HepG2 (cell line): ENCODE data around the gene ZNF217. TPM values are rescaled to one million over a fixed set of nuclear protein-coding genes. Genes with fewer than 3 reads are reported as not detected.
A peak's percentile ranks its signal among the peaks of the same experiment; 100 is the strongest.
"Not testable (repeated sequence)": the region's sequence is repeated elsewhere in the genome, so short reads cannot be mapped to it uniquely, and the experiment has no call there.

Source experiments
- ATAC-seq: fragments of 200-7000 bp; cut with Tn5 transposase; 3 replicates; pipeline ENCODE4 v1.9.1; 2020; ENCODE audit warnings: mild to moderate bottlenecking, moderate library complexity
- BruUV-seq: library from RNA; stranded (reverse); fragments of 400-500 nt; replicated peaks from 2 replicates; lab custom pipeline; 2021; lab: Mats Ljungman, UMichigan
- CTCF ChIA-PET: fragments of 300-600 bp; formaldehyde crosslinking; extraction: SDS; loops from one replicate; lab custom pipeline; 2021; ENCODE audit warnings: low total read pairs, inconsistent platforms, low intra/inter-chr PET ratio; lab: Yijun Ruan, JAX
- POLR2A ChIA-PET: fragments of 350-600 bp; sonication (Branson Sonifier 250); formaldehyde crosslinking; loops from one replicate; lab custom pipeline; 2020; ENCODE audit warnings: antibody characterized with exemption, inconsistent platforms; lab: Yijun Ruan, JAX
- DNase-seq: peaks from one replicate; pipeline ENCODE4 v3.0.0-alpha.2; 2015; ENCODE audit warnings: low spot score
- FAIRE-seq: peaks from 3 replicates; lab custom pipeline; 2011; peaks lifted over from hg19 to GRCh38; lab: Jason Lieb, UNC
- H2AFZ ChIP-seq: one replicate; pipeline ENCODE4 v1.6.1; 2011; ENCODE audit warnings: low read length, inconsistent platforms
- H3K27ac ChIP-seq: fragments of 300-600 bp; 3 replicates; pipeline ENCODE4 v1.8.0; 2011; ENCODE audit warnings: mixed run types, mild to moderate bottlenecking, mixed read lengths, low read length, inconsistent platforms; ENCODE audit not compliant: insufficient read depth; ENCODE audit errors: extremely low read length
- H3K27me3 ChIP-seq, 2 experiments: fragments of 200-600 bp in 1 of 2; 2 replicates in 1 of 2; 3 replicates in 1 of 2; pipeline versions ENCODE4 v1.6.0 to v1.8.0; 2011; ENCODE audit warnings: low read length in 2 of 2, mild to moderate bottlenecking in 2 of 2, moderate library complexity in 2 of 2, inconsistent platforms in 1 of 2; ENCODE audit not compliant: insufficient read depth in 2 of 2, control insufficient read depth in 1 of 2
- H3K36me3 ChIP-seq, 2 experiments: fragments of 200-600 bp in 1 of 2; replicated peaks in 1 of 2; 2 replicates in 1 of 2; 3 replicates in 1 of 2; pipeline versions ENCODE4 v1.5.1 to v1.8.0; 2011; ENCODE audit warnings: low read length in 2 of 2, inconsistent platforms in 1 of 2; ENCODE audit not compliant: insufficient read depth in 2 of 2, control insufficient read depth in 1 of 2
- H3K4me1 ChIP-seq: 2 replicates; pipeline ENCODE4 v1.5.1; 2012; ENCODE audit warnings: low read length, inconsistent platforms; ENCODE audit not compliant: insufficient read depth
- H3K4me2 ChIP-seq: 2 replicates; pipeline ENCODE4 v1.6.0; 2011; ENCODE audit warnings: low read depth, low read length, inconsistent platforms
- H3K4me3 ChIP-seq, 3 experiments: fragments of 200-600 bp in 1 of 3; sonication (generic), shearing (Covaris generic) in 1 of 3; replicated peaks in 1 of 3; 2 replicates each; pipeline ENCODE4 v1.5.1; 2011 to 2016; ENCODE audit warnings: low read length in 3 of 3, inconsistent platforms in 2 of 3, low read depth in 2 of 3, mild to moderate bottlenecking in 2 of 3, control low read depth in 1 of 3, mixed read lengths in 1 of 3; ENCODE audit not compliant: insufficient read depth in 1 of 3
- H3K79me2 ChIP-seq: one replicate; pipeline ENCODE4 v1.6.1; 2011; ENCODE audit warnings: low read length, inconsistent platforms; ENCODE audit not compliant: insufficient read depth
- H3K9ac ChIP-seq: 2 replicates; pipeline ENCODE4 v1.6.0; 2011; ENCODE audit warnings: mild to moderate bottlenecking, low read depth, low read length, inconsistent platforms; ENCODE audit not compliant: insufficient read depth
- H3K9me3 ChIP-seq: 2 replicates; pipeline ENCODE4 v1.5.1; 2012; ENCODE audit warnings: mild to moderate bottlenecking, low read length
- H4K20me1 ChIP-seq: 2 replicates; pipeline ENCODE4 v1.6.0; 2011; ENCODE audit warnings: inconsistent platforms, mild to moderate bottlenecking, low read length, moderate library complexity; ENCODE audit not compliant: insufficient read depth
- ARID5B ChIP-seq: IDR thresholded peaks from 2 replicates; pipeline ENCODE4 v1.4.0; 2020; ENCODE audit warnings: mild to moderate bottlenecking, missing genetic modification reagents
- CEBPG ChIP-seq: IDR thresholded peaks from 2 replicates; pipeline ENCODE4 v1.6.1; 2016
- FOXA3 ChIP-seq: IDR thresholded peaks from 2 replicates; pipeline ENCODE4 v1.6.1; 2016; ENCODE audit warnings: missing genetic modification reagents, missing compliant biosample characterization
- GATAD2A ChIP-seq: IDR thresholded peaks from 2 replicates; pipeline ENCODE4 v1.6.1; 2016
- ISL2 ChIP-seq: sonication (generic); formaldehyde crosslinking; IDR thresholded peaks from 2 replicates; pipeline ENCODE4 v1.5.0; 2020; ENCODE audit warnings: missing genetic modification reagents
- NCOA2 ChIP-seq: sonication (generic); formaldehyde crosslinking; IDR thresholded peaks from 2 replicates; pipeline ENCODE4 v1.8.0; 2022; ENCODE audit warnings: inconsistent platforms
- SOX13 ChIP-seq, 3 experiments: fragments of 450-650 bp in 1 of 3; sonication (generic) in 1 of 3; formaldehyde crosslinking in 1 of 3; IDR thresholded peaks in 2 of 3; conservative IDR thresholded peaks in 1 of 3; 2 replicates each; pipeline versions ENCODE4 v1.5.0 to v1.6.1; 2016 to 2020; ENCODE audit warnings: antibody characterized with exemption in 1 of 3, mild to moderate bottlenecking in 1 of 3, missing compliant biosample characterization in 1 of 3, missing genetic modification reagents in 1 of 3, moderate library complexity in 1 of 3
- SOX6 ChIP-seq, 2 experiments: fragments of 450-650 bp in 1 of 2; sonication (generic) in 1 of 2; formaldehyde crosslinking in 1 of 2; IDR thresholded peaks; 2 replicates each; pipeline versions ENCODE4 v1.4.0 to v1.6.1; 2017 to 2020; ENCODE audit warnings: antibody characterized with exemption in 1 of 2, mild to moderate bottlenecking in 1 of 2, missing genetic modification reagents in 1 of 2
- ZNF232 ChIP-seq: sonication (generic); formaldehyde crosslinking; IDR thresholded peaks from 2 replicates; pipeline ENCODE4 v1.4.0; 2020; ENCODE audit warnings: missing genetic modification reagents, borderline replicate concordance
- ZNF614 ChIP-seq: IDR thresholded peaks from 2 replicates; pipeline ENCODE4 v1.6.1; 2018; ENCODE audit warnings: missing biosample characterization, missing genetic modification reagents, inconsistent platforms, borderline replicate concordance
- WGBS: methylation state at CpG from one replicate; pipeline ENCODE4 v1.1.6; 2017; ENCODE audit warnings: low lambda C conversion rate; 5-methylcytosine and 5-hydroxymethylcytosine counted together
- in situ Hi-C: cut with HindIII; loops from 2 replicates; pipeline ENCODE4 v1.10.0; 2017; ENCODE audit warnings: low pct_unique_long_range_greater_than_20kb; ENCODE audit not compliant: extremely low pct_ligation_motif_present
- intact Hi-C: fragments of 100-400 bp; cut with micrococcal nuclease; formaldehyde crosslinking; loops from one replicate; pipeline ENCODE4 v1.10.0; 2022; ENCODE audit not compliant: unreplicated experiment
- polyA plus RNA-seq, 8 experiments: library from polyadenylated mRNA; depleted of rRNA in 3 of 8; stranded (reverse) in 7 of 8; unstranded in 1 of 8; fragments of >200 nt; fragmentation: Illumina TruSeq in 4 of 8; extraction: Trizol in 4 of 8; gene quantifications; 2 replicates each; pipeline versions ENCODE4 v1.2.1 to v1.2.3, GENCODE V29; 2011 to 2016; ENCODE audit warnings: low read depth in 4 of 8, missing spikeins in 1 of 8, mixed read lengths in 1 of 8; ENCODE audit not compliant: insufficient read depth in 1 of 8
- total RNA-seq, 5 experiments: library from RNA; depleted of rRNA; stranded (reverse); fragments of >200 nt; fragmentation: Illumina TruSeq; extraction: Trizol; gene quantifications; 2 replicates each; pipeline ENCODE4 v1.2.3, GENCODE V29; 2016; ENCODE audit warnings: low read depth in 1 of 5
- TF ChIP-seq, protein P1 (sequence below): sonication (generic); formaldehyde crosslinking; IDR thresholded peaks from 2 replicates; pipeline ENCODE4 v1.4.0; 2020; ENCODE audit warnings: missing genetic modification reagents
- TF ChIP-seq, protein P2 (sequence below), 2 experiments: fragments of 450-650 bp in 1 of 2; sonication (generic) in 1 of 2; formaldehyde crosslinking; IDR thresholded peaks; 2 replicates each; pipeline versions ENCODE4 v1.5.0 to v1.8.0; 2020 to 2022; ENCODE audit warnings: mild to moderate bottlenecking in 1 of 2, missing genetic modification reagents in 1 of 2

Gene ZNF217
- total and polyA plus RNA-seq, 2 of the 13 experiments (the other 11 are each of a cell fraction or from before 2014, with no cell fraction given) = 22.3 to 29.8 TPM

- CTCF ChIA-PET = not testable (repeated sequence)
Measured at GRCh38 chr20:53583660-53584549, 9.7 kb downstream of the ZNF217 start.

More at GRCh38 chr20:53583660-53584549, 9.7 kb downstream of the ZNF217 start:
- peaks cover 95% of the 10 kb centered on the region for H3K79me2 ChIP-seq
- H3K4me3 ChIP-seq = peak overlapping the region in 1 of 3 experiments; percentile 13; a peak in 1 of 6 replicates
- ATAC-seq; BruUV-seq; FAIRE-seq; H2AFZ ChIP-seq; in situ Hi-C loops; intact Hi-C loops; H3K9me3 ChIP-seq; H3K27me3 ChIP-seq; TF ChIP-seq SOX13, SOX6 (IDR thresholded peaks at IDR 0.05): not testable (repeated sequence)
- peak overlapping the region; percentile 39 for H3K9ac ChIP-seq
- peak overlapping the region; percentile 50 for H3K4me2 ChIP-seq
- WGBS = 43% methylated on average over 3 of the region's 3 CpGs
- DNase-seq = peak; percentile 44
- TF ChIP-seq ZNF232 (CRISPR knock-in tag) = peak; percentile 63; the same call in 1 of the 2 replicates
- TF ChIP-seq GATAD2A (CRISPR knock-in tag) = peak; percentile 23; the same call in 1 of the 2 replicates
- TF ChIP-seq, protein P1, sequence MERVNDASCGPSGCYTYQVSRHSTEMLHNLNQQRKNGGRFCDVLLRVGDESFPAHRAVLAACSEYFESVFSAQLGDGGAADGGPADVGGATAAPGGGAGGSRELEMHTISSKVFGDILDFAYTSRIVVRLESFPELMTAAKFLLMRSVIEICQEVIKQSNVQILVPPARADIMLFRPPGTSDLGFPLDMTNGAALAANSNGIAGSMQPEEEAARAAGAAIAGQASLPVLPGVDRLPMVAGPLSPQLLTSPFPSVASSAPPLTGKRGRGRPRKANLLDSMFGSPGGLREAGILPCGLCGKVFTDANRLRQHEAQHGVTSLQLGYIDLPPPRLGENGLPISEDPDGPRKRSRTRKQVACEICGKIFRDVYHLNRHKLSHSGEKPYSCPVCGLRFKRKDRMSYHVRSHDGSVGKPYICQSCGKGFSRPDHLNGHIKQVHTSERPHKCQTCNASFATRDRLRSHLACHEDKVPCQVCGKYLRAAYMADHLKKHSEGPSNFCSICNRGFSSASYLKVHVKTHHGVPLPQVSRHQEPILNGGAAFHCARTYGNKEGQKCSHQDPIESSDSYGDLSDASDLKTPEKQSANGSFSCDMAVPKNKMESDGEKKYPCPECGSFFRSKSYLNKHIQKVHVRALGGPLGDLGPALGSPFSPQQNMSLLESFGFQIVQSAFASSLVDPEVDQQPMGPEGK (CRISPR knock-in tag) = 0 out of 2 replicates have a peak, but pooled peaks have one; percentile 23
- peak in 1 of 2 experiments; percentile 28; a peak in 1 of 4 replicates for TF ChIP-seq SOX13 (CRISPR knock-in tag; conservative IDR thresholded peaks at IDR 0.05 in 1 of 2, IDR thresholded peaks at IDR 0.05 in 1 of 2)
- peak; percentile 39; the same call in 1 of the 2 replicates for TF ChIP-seq ZNF614 (CRISPR knock-in tag)
- TF ChIP-seq, protein P2, sequence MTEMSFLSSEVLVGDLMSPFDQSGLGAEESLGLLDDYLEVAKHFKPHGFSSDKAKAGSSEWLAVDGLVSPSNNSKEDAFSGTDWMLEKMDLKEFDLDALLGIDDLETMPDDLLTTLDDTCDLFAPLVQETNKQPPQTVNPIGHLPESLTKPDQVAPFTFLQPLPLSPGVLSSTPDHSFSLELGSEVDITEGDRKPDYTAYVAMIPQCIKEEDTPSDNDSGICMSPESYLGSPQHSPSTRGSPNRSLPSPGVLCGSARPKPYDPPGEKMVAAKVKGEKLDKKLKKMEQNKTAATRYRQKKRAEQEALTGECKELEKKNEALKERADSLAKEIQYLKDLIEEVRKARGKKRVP (CRISPR knock-in tag; IDR thresholded peaks at IDR 0.05) = peak in 1 of 2 experiments; percentile 90; a peak in 2 of 4 replicates
- TF ChIP-seq SOX6 (CRISPR knock-in tag; IDR thresholded peaks at IDR 0.05) = peak; percentile 23; the same call in 1 of the 2 replicates
- TF ChIP-seq CEBPG = peak; percentile 59
- peak; percentile 58; the same call in 1 of the 2 replicates for TF ChIP-seq NCOA2 (CRISPR knock-in tag)
- 0 out of 2 replicates have a peak, but pooled peaks have one; percentile 14 for TF ChIP-seq ISL2 (CRISPR knock-in tag)
- 0 out of 2 replicates have a peak, but pooled peaks have one; percentile 19 for TF ChIP-seq ARID5B (CRISPR knock-in tag)
- peak; percentile 51; the same call in 1 of the 2 replicates for TF ChIP-seq FOXA3
- POLR2A ChIA-PET = interaction anchor here (0.7 to 5.8 kb wide), 13 partner anchors 10 to 333 kb away, joined by 3 to 164 read pairs (median 4); partner anchors contain the start of gene ZNF217
- H3K36me3 ChIP-seq = peaks cover 25 to 30% of the 10 kb centered on the region in 2 experiments
- H4K20me1 ChIP-seq = peaks cover 15% of the 10 kb centered on the region
- H3K4me1 ChIP-seq = peaks cover 98% of the 10 kb centered on the region
- H3K27ac ChIP-seq = peak overlapping the region; percentile 77
